ENCODE results near the gene ZNHIT3. TPM values are rescaled to one million over a fixed set of nuclear protein-coding genes. Genes with fewer than 3 reads are reported as not detected.
A peak's percentile ranks its signal among the peaks of the same experiment; 100 is the strongest.

The ZNHIT3 gene
- total and polyA plus RNA-seq, 10 of the 15 experiments (the other 5 are each of a cell fraction or from before 2014, with no cell fraction given): 34.1 to 128 (median 55.6) TPM

DNA sequence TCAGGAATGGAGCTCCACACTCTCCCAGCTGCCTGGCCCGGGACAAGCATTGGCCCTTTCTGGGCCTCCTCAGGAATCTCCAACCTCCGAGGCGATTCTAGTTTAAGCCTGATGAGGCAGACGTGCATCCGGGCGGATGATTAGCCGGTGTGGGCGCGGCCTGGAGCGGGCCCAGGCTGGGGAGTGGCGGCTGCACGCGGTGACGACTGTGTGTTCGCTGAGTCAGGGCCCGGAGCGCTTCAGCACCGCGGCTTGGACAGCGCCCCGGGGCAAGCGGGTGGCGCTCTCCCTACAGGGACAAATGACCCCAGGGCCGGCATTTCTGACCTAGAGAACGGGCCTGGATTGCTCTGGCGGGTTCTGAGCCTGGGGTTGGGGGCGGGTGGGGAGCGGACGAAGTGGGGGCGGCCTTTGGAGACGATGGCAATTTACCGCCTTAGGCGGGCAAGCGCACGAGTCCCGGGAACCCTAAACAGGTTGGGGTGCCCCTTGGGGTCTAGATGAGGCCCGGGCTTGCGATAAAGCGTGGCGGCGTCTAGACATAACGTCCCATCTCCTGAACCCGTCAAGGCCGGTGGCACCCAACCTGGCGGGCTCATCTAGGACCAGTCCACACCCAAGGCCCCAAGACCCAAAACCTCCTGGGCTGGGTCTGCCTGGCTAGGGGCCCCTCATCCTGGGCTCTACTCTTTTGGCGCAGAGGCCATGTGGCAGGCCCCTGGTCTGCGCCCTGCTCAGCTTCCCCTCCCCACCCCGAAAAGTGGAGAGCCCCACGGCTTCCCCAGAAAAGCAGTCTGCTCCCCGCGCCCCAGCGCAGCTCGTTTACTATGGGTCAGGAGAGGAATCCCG, 22.3 kb upstream of the ZNHIT3 start:
- CTCF ChIA-PET: no interaction called here
- RAD21 ChIA-PET (ENCODE audit: unreplicated experiment): no interaction called here
- peaks cover 4 to 9% of the 10 kb centered on the region in 2 experiments; a peak in 3 of 4 replicates for H3K27me3 ChIP-seq (replicated peaks in 1 of 2; ENCODE audit: control insufficient read depth in 2 of 2, insufficient read depth in 2 of 2, low read length in 1 of 2)
- no peaks in the 10 kb centered on the region for H3K9me3 ChIP-seq (replicated peaks; ENCODE audit: control insufficient read depth, insufficient read depth, low read length)
- no peak overlapping the region for H2AFZ ChIP-seq (ENCODE audit: control insufficient read depth, low read depth, low read length)
- FAIRE-seq (no peak), ATAC-seq (peak; percentile 87), DNase-seq (ENCODE audit: low read depth, low spot score) (no peak)
- no peaks in the 10 kb centered on the region; the same call in 1 of the 2 replicates for H4K20me1 ChIP-seq (ENCODE audit: control insufficient read depth, insufficient read depth)
- TF ChIP-seq FOS (IDR thresholded peaks at IDR 0.05; ENCODE audit: borderline replicate concordance, extremely low read depth, insufficient read length) (no peak), REST (IDR thresholded peaks at IDR 0.05; ENCODE audit: low read depth, low read length) (peak; percentile 90), TCF3 (IDR thresholded peaks at IDR 0.05; ENCODE audit: borderline replicate concordance, insufficient read depth, low read depth, low read length) (no peak)
- no peak overlapping the region for H3K27ac ChIP-seq (ENCODE audit: control insufficient read depth, insufficient read depth)
- in situ Hi-C loops (cut with MboI) (no loop called here), intact Hi-C loops (cut with micrococcal nuclease; ENCODE audit: unreplicated experiment) (no loop called here)
- no TSS peak for BruUV-seq (replicated peaks)
- 40% methylated on average over 52 of the region's 54 CpGs for WGBS (ENCODE audit: insufficient coverage, insufficient replicate concordance, low lambda C conversion rate, missing lambda C conversion rate)
- H3K36me3 ChIP-seq (ENCODE audit: control insufficient read depth in 2 of 2, insufficient read depth in 2 of 2, low read length in 1 of 2): no peaks in the 10 kb centered on the region
- no peak overlapping the region for H3K9ac ChIP-seq (ENCODE audit: control insufficient read depth, insufficient read depth, low read length)
- H3K4me3 ChIP-seq: no peak overlapping the region
- no peaks in the 10 kb centered on the region for H3K4me1 ChIP-seq (ENCODE audit: control insufficient read depth, insufficient read depth, low read length)
- no peak overlapping the region for H3K4me2 ChIP-seq (ENCODE audit: control insufficient read depth, insufficient read depth)
- H3K79me2 ChIP-seq (ENCODE audit: control insufficient read depth, insufficient read depth, low read length): no peaks in the 10 kb centered on the region
- POLR2A ChIA-PET: no interaction called here
- SMC1A ChIA-PET (ENCODE audit: uncharacterized antibody, unreplicated experiment): no interaction called here
